Islet of Langerhans (tissue), 1 donor: ENCODE measurements around the gene ALDH9A1.

Experiments
- FAIRE-seq: peaks from one replicate; lab custom pipeline; 2011; peaks lifted over from hg19 to GRCh38; lab: Jason Lieb, UNC

The ALDH9A1 gene

DNA sequence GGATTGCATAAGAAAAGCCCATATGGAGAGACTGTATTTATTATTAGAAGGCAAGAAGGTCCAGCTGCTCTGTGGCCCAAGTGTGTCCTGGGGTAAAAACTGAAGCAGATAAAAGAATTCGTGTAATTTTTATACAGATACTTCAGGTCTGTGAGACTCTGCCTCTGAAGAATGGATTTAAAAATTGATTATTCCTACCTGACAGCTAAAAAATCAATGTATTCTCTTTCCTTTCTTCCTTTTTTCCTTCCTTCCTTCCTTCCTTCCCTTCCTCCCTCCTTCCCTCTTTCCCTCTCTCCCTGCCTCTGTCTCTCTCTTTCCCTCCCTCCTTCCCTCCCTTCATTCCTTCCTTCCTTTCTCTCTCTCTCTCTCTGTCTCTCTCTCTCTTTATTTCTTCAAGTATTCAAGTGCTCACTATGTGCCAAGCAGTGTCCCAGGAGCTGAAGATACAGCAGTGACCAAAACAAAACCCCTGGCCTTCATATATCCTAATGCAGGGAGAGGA lies 78.7 kb downstream of the ALDH9A1 start:
- no peak for FAIRE-seq

DNA sequence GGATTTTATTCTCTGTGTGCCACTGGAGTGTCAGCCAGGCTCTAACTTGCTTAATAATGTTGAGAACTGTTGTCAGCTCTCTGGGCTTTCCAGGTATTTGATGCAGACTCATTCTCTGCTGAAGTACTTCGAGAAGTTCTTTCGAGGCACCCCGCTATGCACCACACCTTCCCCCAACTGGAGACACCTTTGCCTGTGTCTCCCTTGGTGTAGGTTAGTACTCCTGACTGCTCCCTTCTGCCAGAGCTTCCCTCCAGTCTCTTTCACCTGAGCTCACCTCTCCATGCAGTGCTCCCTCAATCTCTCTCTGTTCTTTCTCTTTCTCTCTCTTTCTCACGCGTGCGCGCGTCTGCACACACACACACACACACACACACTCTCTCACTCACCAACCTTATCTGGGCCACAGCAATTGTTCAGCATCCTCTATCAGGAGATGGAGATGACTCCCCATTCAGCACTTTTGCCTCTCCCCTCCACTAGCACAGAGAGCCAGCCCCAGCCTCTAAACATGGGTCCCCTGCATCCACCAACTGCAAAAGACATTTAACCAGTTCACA lies 81.3 kb downstream of the ALDH9A1 start:
- FAIRE-seq, result no peak

DNA sequence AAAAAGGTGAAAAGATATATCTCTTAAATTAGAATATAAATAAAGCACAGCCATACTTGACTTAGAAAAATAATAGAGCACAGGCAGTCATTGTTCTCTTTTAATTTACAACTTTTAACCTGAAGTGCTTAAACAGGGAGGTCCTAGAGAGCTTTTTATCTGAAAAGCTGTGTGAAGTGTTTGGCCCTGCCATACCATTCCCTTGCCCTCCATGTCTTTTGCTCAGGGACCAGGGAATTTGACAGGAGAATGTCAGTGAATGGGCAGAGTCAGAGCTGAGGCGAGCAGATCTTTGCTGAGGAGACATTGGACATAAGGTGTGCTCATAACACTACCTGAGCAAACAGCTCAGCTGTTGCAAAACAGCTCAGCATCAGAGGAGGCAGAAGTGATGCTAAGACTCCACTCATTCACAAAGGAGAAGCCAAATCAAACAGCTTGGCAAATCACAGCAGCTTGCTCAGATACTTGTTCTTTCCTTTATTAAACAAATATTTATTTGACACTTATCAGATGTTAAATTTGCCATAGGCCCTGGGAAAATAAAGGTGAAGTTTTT lies 82.2 kb downstream of the ALDH9A1 start:
- FAIRE-seq, result no peak
